Panc1 (cell line): ENCODE measurements around the gene ENDOV. TPM values are rescaled to one million over a fixed set of nuclear protein-coding genes. Genes with fewer than 3 reads are reported as not detected.

Experiments used
- ATAC-seq: fragments of 200-7000 bp; cut with Tn5 transposase; 2 replicates; pipeline ENCODE4 v1.9.1; 2020; ENCODE audit warnings: mild to moderate bottlenecking, moderate library complexity
- BruUV-seq: library from RNA; stranded (reverse); fragments of 400-500 nt; replicated peaks from 2 replicates; lab custom pipeline; 2021; lab: Mats Ljungman, UMichigan
- CTCF ChIA-PET: fragments of 300-600 bp; sonication (Branson Sonifier 250); formaldehyde crosslinking; loops from one replicate; lab custom pipeline; 2022; ENCODE audit warnings: antibody characterized with exemption; lab: Charles Lee
- POLR2A ChIA-PET: fragments of 300-600 bp; sonication (Branson Sonifier 250); formaldehyde crosslinking; loops from one replicate; lab custom pipeline; 2022; ENCODE audit warnings: antibody characterized with exemption; lab: Charles Lee
- DNase-seq: peaks from one replicate; pipeline ENCODE4 v3.0.0-alpha.2; 2010; ENCODE audit warnings: low read depth, low spot score
- H3K27ac ChIP-seq: 2 replicates; pipeline ENCODE4 v1.5.1; 2011; ENCODE audit warnings: mild to moderate bottlenecking, low read length, inconsistent platforms
- H3K27me3 ChIP-seq: fragments of 200-500 bp; sonication (Bioruptor generic); 2 replicates; pipeline ENCODE4 v1.6.0; 2014; ENCODE audit warnings: low read length, inconsistent platforms; ENCODE audit not compliant: control insufficient read depth, insufficient read depth
- H3K36me3 ChIP-seq: fragments of 200-500 bp; sonication (Bioruptor generic); 2 replicates; pipeline ENCODE4 v1.5.1; 2014; ENCODE audit warnings: inconsistent platforms, mild to moderate bottlenecking, low read length, moderate library complexity; ENCODE audit not compliant: control insufficient read depth, insufficient read depth
- H3K4me1 ChIP-seq: 2 replicates; pipeline ENCODE4 v1.5.1; 2011; ENCODE audit warnings: inconsistent platforms, mild to moderate bottlenecking, low read length, moderate library complexity; ENCODE audit not compliant: control insufficient read depth, insufficient read depth
- H3K4me3 ChIP-seq, 2 experiments: 2 replicates each; pipeline ENCODE4 v1.5.1; 2011 to 2012; ENCODE audit warnings: low read depth in 2 of 2, low read length in 2 of 2, mild to moderate bottlenecking in 2 of 2, inconsistent platforms in 1 of 2, moderate library complexity in 1 of 2
- H3K9me3 ChIP-seq: fragments of 200-500 bp; sonication (Bioruptor generic); 2 replicates; pipeline ENCODE4 v1.5.1; 2014; ENCODE audit warnings: low read depth, mild to moderate bottlenecking, inconsistent platforms, low read length, moderate library complexity; ENCODE audit not compliant: control insufficient read depth, insufficient read depth
- POLR2AphosphoS5 ChIP-seq: IDR thresholded peaks from 2 replicates; pipeline ENCODE4 v1.6.1; 2012; ENCODE audit warnings: mild to moderate bottlenecking, low read depth, low read length, moderate library complexity
- REST ChIP-seq, 2 experiments: IDR thresholded peaks; 2 replicates each; pipeline ENCODE4 v1.6.1; 2011 to 2012; ENCODE audit warnings: low read depth in 2 of 2, control low read depth in 1 of 2, low read length in 1 of 2, mild to moderate bottlenecking in 1 of 2, moderate library complexity in 1 of 2; ENCODE audit not compliant: insufficient read depth in 1 of 2
- SIN3A ChIP-seq: IDR thresholded peaks from 2 replicates; pipeline ENCODE4 v1.6.1; 2012; ENCODE audit warnings: low read depth, mild to moderate bottlenecking, low read length, moderate library complexity, borderline replicate concordance; ENCODE audit not compliant: insufficient read depth
- TCF7L2 ChIP-seq: IDR thresholded peaks from 2 replicates; pipeline ENCODE4 v1.6.1; 2011; ENCODE audit warnings: mild to moderate bottlenecking, low read depth, low read length, inconsistent platforms
- in situ Hi-C: cut with HindIII; loops from 2 replicates; pipeline ENCODE4 v1.10.0; 2016; ENCODE audit warnings: low sequenced_read_pairs, low pct_unique_long_range_greater_than_20kb
- intact Hi-C: fragments of 100-400 bp; cut with micrococcal nuclease; formaldehyde crosslinking; loops from one replicate; pipeline ENCODE4 v1.10.0; 2022; ENCODE audit not compliant: unreplicated experiment
- total RNA-seq: library from RNA; stranded (reverse); gene quantifications from one replicate; pipeline ENCODE4 v1.2.1, GENCODE V29; 2021; ENCODE audit not compliant: unreplicated experiment
- TF ChIP-seq, protein P1 (sequence below): fragments of 450-650 bp; IDR thresholded peaks from 2 replicates; pipeline ENCODE4 v1.5.1; 2017; ENCODE audit warnings: mild to moderate bottlenecking

The ENDOV gene
- total RNA-seq, 1 experiment from 2014 or later, result 37.1 TPM

- in situ Hi-C loops, result no loop called here
- no peaks in the 10 kb centered on the region for H3K36me3 ChIP-seq
- H3K27ac ChIP-seq, result no peak overlapping the region
- intact Hi-C loops, result loop anchor here (10.0 kb wide), 1 partner anchor 105 kb away; no protein-coding TSS in a partner anchor
- no TSS peak for BruUV-seq
- H3K4me1 ChIP-seq, result peaks cover 5% of the 10 kb centered on the region
- ChIA-PET CTCF (interaction anchor here (0.6 kb wide), 1 partner anchor 306 kb away, joined by 8 read pairs; no protein-coding TSS in a partner anchor), POLR2A (no interaction called here)
- no peak for TF ChIP-seq POLR2AphosphoS5
- TF ChIP-seq, protein P1, sequence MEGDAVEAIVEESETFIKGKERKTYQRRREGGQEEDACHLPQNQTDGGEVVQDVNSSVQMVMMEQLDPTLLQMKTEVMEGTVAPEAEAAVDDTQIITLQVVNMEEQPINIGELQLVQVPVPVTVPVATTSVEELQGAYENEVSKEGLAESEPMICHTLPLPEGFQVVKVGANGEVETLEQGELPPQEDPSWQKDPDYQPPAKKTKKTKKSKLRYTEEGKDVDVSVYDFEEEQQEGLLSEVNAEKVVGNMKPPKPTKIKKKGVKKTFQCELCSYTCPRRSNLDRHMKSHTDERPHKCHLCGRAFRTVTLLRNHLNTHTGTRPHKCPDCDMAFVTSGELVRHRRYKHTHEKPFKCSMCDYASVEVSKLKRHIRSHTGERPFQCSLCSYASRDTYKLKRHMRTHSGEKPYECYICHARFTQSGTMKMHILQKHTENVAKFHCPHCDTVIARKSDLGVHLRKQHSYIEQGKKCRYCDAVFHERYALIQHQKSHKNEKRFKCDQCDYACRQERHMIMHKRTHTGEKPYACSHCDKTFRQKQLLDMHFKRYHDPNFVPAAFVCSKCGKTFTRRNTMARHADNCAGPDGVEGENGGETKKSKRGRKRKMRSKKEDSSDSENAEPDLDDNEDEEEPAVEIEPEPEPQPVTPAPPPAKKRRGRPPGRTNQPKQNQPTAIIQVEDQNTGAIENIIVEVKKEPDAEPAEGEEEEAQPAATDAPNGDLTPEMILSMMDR, result no peak
- TF ChIP-seq TCF7L2, result no peak
- no peak for TF ChIP-seq SIN3A
- TF ChIP-seq REST (IDR thresholded peaks at IDR 0.05; ENCODE audit: insufficient read depth in 1 of 2, low read depth in 2 of 2, low read length in 1 of 2), result no peak
- DNase-seq (no peak), ATAC-seq (no peak)
- no peaks in the 10 kb centered on the region for H3K9me3 ChIP-seq
- H3K27me3 ChIP-seq, result peaks cover 7% of the 10 kb centered on the region; the same call in 1 of the 2 replicates
- H3K4me3 ChIP-seq, result no peak overlapping the region
These were observed 54.7 kb downstream of the ENDOV start for GRCh38 chr17:80469667-80470066.

DNA sequence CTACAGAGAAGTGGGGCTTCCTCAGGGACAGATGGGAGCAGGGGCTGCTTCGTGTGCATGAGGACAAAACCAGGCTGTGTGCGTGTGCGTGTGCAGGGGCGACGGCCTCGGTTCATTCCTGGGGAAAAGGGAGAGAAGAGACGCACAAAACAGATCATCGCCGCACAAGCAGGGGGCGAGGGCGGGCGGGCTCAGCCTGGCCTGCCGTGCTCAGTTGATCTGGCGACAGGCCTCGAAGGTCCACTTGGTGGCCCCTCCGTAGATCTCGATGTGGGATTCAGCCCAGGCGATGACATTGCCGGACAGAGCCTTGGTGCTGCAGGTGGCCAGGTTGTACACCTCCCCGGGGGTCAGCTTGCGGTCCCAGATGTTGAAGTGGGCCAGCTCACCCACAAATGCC, 55.6 kb downstream of the ENDOV start:
- Histone ChIP-seq H3K36me3 (no peaks in the 10 kb centered on the region), H3K4me1 (peaks cover 13% of the 10 kb centered on the region), H3K27me3 (peaks cover 7% of the 10 kb centered on the region; the same call in 1 of the 2 replicates), H3K27ac (no peak overlapping the region), H3K9me3 (no peaks in the 10 kb centered on the region), H3K4me3 (no peak overlapping the region)
- DNase-seq (no peak), ATAC-seq (no peak)
- intact Hi-C loops (loop anchor here (10.0 kb wide), 1 partner anchor 104 kb away; no protein-coding TSS in a partner anchor), in situ Hi-C loops (no loop called here)
- no TSS peak for BruUV-seq
- ChIA-PET CTCF (no interaction called here), POLR2A (no interaction called here)
- TF ChIP-seq, protein P1, result no peak
- TF ChIP-seq REST (IDR thresholded peaks at IDR 0.05; ENCODE audit: insufficient read depth in 1 of 2, low read depth in 2 of 2, low read length in 1 of 2) (no peak), POLR2AphosphoS5 (no peak), TCF7L2 (no peak), SIN3A (no peak)
